Fibroblast of skin of right quadriceps (primary cell): ENCODE measurements around the gene CNFN.
"Not testable (repeated sequence)": the region's sequence is repeated elsewhere in the genome, so short reads cannot be mapped to it uniquely, and the experiment has no call there.

ENCODE experiments used
- DNase-seq: peaks from one replicate; pipeline ENCODE4 v3.0.0-alpha.2; 2013

CNFN gene

DNA sequence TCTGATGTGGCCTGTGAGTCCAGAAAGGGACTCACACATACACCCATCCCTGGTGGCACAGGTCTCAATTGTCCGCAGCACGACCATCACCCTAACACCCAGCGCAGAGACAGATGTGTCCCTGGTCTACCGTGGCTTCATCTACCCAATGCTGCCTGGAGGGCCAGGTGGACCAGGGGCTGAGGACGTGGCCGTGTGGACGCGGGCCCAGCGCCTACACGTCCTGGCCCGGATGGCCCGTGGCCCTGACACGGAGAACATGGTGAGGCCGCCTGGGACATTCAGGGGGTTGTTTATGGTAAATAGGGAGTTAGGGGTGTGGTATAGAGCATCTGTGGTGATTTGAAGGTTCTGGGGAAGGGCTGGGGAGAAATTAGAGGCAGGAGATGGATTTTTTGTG, 41.9 kb downstream of the CNFN start:
- DNase-seq, result no peak

DNA sequence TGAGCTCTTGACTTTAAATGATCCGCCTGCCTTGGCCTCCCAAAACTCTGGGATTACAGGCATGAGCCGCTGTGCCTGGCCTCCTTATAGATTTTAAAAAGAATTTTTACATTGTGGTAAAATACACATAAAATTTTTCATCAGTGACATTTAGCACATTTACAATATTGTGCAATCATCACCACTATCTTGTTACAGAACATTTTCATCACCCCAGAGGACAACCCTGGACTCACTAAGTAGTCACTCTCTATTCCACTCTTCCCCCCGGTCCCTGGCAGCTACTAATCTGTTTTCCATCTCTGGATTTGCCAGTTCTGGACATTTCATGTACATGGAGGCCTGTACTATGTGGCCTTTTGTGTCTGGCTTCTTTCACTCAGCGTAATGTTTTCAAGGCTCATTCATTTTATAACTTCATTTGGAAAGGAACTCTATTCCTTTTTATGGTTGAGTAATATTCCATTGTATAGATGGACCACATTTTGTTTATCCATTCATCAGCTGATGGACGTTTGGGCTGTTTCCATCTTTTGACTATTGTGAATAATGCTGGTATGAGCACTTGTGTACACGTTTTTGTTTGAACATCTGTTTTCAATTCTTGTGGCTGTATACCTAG, 44.8 kb downstream of the CNFN start:
- peak; percentile 52 for DNase-seq

DNA sequence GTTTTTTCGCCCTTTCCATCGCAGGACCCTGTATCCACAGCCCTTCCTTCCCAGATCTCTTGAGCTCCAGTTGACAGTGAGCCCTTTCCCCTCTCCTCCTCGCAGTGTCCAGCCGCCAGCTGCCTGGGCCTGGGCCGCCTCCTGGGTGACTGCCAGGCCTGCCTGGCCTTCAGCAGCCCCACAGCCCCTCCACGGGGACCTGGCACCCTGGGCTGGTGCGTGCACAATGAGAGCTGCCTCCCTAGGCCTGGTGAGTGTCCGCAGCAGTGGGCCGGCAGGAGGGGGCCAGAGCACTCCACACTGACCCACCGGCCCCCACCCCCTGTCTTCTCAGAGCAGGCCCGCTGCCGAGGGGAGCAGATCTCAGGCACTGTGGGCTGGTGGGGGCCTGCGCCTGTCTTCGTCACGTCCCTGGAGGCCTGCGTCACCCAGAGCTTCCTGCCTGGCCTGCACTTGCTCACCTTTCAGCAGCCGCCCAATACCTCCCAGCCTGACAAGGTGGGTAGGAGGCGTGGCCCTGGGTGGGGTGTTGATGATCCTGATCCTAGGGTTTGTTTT, 45.7 kb downstream of the CNFN start:
- DNase-seq, result no peak

DNA sequence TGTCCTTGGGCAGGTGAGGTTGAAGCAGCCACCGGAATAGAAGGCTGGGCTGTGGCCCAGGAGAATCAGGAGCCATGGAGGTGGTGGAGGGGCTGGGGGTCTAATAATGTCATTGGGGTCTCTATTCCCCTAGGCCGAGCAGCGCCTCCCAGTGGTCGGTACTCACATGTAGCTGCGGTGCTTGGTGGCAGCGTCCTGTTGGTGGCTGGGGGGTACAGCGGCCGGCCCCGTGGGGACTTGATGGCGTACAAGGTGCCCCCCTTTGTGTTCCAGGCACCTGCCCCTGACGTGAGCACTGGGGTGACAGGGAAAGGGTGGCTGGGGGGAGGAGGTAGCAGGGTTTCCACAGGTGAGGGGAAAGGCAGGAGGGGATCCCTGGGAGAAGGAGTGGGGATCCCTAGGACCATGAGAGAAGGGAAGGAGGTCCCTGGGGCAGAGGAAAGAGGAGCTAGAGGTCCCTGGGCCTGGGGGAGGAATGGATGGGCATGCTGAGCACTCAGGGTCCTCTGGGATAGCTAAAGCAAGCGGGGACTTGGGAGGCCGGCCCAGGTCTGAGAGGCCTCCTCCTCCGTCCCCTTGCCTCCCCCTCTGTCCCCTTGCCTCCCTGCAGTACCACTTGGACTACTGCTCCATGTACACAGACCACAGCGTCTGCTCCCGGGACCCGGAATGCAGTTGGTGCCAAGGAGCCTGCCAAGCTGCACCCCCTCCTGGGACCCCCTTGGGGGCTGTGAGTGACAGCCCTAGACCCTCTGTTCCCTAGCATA, 46.6 kb downstream of the CNFN start:
- no peak for DNase-seq

DNA sequence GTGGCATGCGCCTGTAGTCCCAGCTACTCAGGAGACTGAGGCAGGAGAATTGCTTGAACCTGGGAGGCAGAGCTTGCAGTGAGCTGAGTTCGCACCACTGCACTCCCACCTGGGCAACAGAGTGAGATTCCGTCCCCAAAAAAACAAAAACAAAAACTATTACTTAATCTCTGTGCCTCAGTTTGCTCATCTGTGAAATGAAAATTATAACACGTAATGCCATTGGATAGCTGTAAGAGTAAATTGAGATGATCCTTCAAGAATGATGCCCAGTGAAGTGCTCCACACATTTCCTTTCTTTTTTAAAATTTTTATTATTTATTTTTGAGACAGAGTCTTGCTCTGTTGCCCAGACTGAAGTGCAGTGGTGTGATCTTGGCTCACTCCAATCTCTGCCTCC, 50.2 kb downstream of the CNFN start:
- not testable (repeated sequence) for DNase-seq

DNA sequence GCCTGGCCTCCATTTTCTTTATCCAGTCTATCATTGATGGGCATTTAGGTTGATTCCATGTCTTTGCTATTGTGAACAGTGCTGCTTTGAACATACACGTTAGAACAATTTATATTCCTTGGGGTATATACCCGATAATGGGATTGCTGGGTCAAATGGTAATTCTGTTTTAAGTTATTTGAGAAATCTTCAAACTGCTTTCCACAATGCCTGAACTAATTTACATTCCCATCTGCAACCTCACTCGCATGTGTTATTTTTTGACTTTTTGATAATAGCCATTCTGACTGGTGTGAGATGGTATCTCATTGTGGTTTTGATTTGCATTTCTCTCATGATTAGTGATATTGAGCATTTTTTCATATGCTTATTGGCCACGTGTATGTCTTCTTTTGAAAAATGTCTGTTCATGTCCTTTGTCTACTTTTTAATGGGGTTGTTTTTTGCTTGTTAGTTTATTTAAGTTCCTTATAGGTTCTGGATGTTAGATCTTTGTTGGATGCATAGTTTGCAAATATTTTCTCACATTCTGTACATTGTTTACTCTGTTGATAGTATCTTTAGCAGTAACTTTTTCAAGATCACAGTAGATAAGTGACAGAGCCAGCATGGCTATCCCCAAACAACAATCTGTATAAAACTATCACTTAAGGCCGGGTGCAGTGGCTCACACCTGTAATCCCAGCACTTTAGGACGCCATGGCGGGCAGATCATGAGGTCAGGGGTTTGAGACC, 50.8 kb downstream of the CNFN start:
- not testable (repeated sequence) for DNase-seq
